Natural killer cell (primary cell): Measurements from ENCODE around the gene ID3. TPM values are rescaled to one million over a fixed set of nuclear protein-coding genes. Genes with fewer than 3 reads are reported as not detected.

Experiments used
- ATAC-seq, 3 donors: fragments of 150-1000 bp in 2 of 3; fragments of 200-7000 bp in 1 of 3; cut with Tn5 transposase; 1 replicate in 1 of 3; 2 replicates in 2 of 3; pipeline ENCODE4 v1.10.0; 2021; ENCODE audit warnings: mild to moderate bottlenecking in 2 of 3, moderate library complexity in 2 of 3
- DNase-seq, 2 donors: peaks; one replicate each; pipeline versions ENCODE4 v3.0.0 to v3.0.0-alpha.2; 2013 to 2021; ENCODE audit warnings: mixed read lengths in 1 of 2
- H3K27ac ChIP-seq: one replicate; pipeline ENCODE4 v1.5.1; 2013; ENCODE audit warnings: mild to moderate bottlenecking, low read length
- H3K27me3 ChIP-seq: one replicate; pipeline ENCODE4 v1.6.1; 2013; ENCODE audit warnings: low read length; ENCODE audit not compliant: control insufficient read depth, insufficient read depth
- H3K36me3 ChIP-seq: one replicate; pipeline ENCODE4 v1.6.1; 2013; ENCODE audit warnings: low read length; ENCODE audit not compliant: control insufficient read depth, insufficient read depth
- H3K4me1 ChIP-seq: one replicate; pipeline ENCODE4 v1.6.1; 2013; ENCODE audit warnings: low read length; ENCODE audit not compliant: control insufficient read depth, insufficient read depth
- H3K4me3 ChIP-seq: one replicate; pipeline ENCODE4 v1.5.1; 2013; ENCODE audit warnings: low read length
- H3K9me3 ChIP-seq: one replicate; pipeline ENCODE4 v1.6.1; 2013; ENCODE audit warnings: low read length; ENCODE audit not compliant: control insufficient read depth, insufficient read depth
- H3K27ac Mint-ChIP-seq, 2 donors: one replicate each; pipeline ENCODE4 v1.8.0; 2022; ENCODE audit warnings: mild to moderate bottlenecking in 2 of 2, mixed read lengths in 2 of 2, moderate library complexity in 1 of 2
- H3K27me3 Mint-ChIP-seq, 2 donors: one replicate each; pipeline ENCODE4 v1.8.0; 2022; ENCODE audit warnings: low read depth in 2 of 2, mixed read lengths in 2 of 2
- H3K36me3 Mint-ChIP-seq: one replicate; pipeline ENCODE4 v1.8.0; 2022; ENCODE audit warnings: mixed read lengths
- H3K4me1 Mint-ChIP-seq, 2 donors: one replicate each; pipeline ENCODE4 v1.8.0; 2022; ENCODE audit warnings: mixed read lengths in 2 of 2
- H3K4me3 Mint-ChIP-seq: one replicate; pipeline ENCODE4 v1.8.0; 2022; ENCODE audit warnings: mild to moderate bottlenecking, moderate library complexity, mixed read lengths
- H3K9me3 Mint-ChIP-seq, 2 donors: one replicate each; pipeline ENCODE4 v1.8.0; 2022; ENCODE audit warnings: mixed read lengths in 2 of 2
- CTCF ChIP-seq: fragments of 200-600 bp; IDR thresholded peaks from one replicate; pipeline ENCODE4 v1.8.0; 2022; ENCODE audit warnings: antibody characterized with exemption
- WGBS: methylation state at CpG from one replicate; pipeline ENCODE4 v1.1.7; 2013; ENCODE audit warnings: missing lambda C conversion rate; ENCODE audit not compliant: insufficient coverage; 5-methylcytosine and 5-hydroxymethylcytosine counted together
- intact Hi-C: fragments of 100-400 bp; cut with micrococcal nuclease; formaldehyde crosslinking; loops from one replicate; pipeline ENCODE4 v1.14.2; 2022
- total RNA-seq, 4 donors: library from RNA; stranded (reverse); fragments of 120-200 nt in 1 of 4; gene quantifications; one replicate each; pipeline versions ENCODE4 v1.2.3 to v1.2.4, GENCODE V29; 2013 to 2022

Gene ID3
- total RNA-seq, 3 donors from 2014 or later (not counting 1 experiment from before 2014, with no cell fraction given): 0.29 to 6.5 (median 2.4) TPM

- WGBS: 46% methylated on average over 2 of the region's 2 CpGs
- H3K9me3 ChIP-seq: no peaks in the 10 kb centered on the region
- ATAC-seq (no peak), DNase-seq (no peak)
- Mint-ChIP-seq H3K27me3 (peaks cover 66 to 71% of the 10 kb centered on the region in 2 donors), H3K4me1 (peaks cover 38 to 45% of the 10 kb centered on the region in 2 donors), H3K36me3 (no peaks in the 10 kb centered on the region), H3K9me3 (no peaks in the 10 kb centered on the region), H3K27ac (no peak overlapping the region), H3K4me3 (no peak overlapping the region)
- H3K4me3 ChIP-seq: no peak overlapping the region
- intact Hi-C loops: no loop called here
- no peak overlapping the region for H3K27ac ChIP-seq
- H3K4me1 ChIP-seq: peaks cover 31% of the 10 kb centered on the region
- H3K27me3 ChIP-seq: peaks cover 23% of the 10 kb centered on the region
- no peaks in the 10 kb centered on the region for H3K36me3 ChIP-seq
- no peak for TF ChIP-seq CTCF
Measured at GRCh38 chr1:23561813-23562100, 2.5 kb upstream of the ID3 start.

- Histone ChIP-seq H3K4me3 (no peak overlapping the region), H3K4me1 (peaks cover 31% of the 10 kb centered on the region), H3K27me3 (peaks cover 23% of the 10 kb centered on the region), H3K36me3 (no peaks in the 10 kb centered on the region), H3K9me3 (no peaks in the 10 kb centered on the region), H3K27ac (no peak overlapping the region)
- no peaks in the 10 kb centered on the region for H3K36me3 Mint-ChIP-seq
- H3K4me1 Mint-ChIP-seq: peaks cover 38 to 45% of the 10 kb centered on the region in 2 donors
- no peak for ATAC-seq
- intact Hi-C loops: no loop called here
- H3K27me3 Mint-ChIP-seq: peaks cover 63 to 67% of the 10 kb centered on the region in 2 donors
- no peak for DNase-seq
- WGBS: 36% methylated on average over 6 of the region's 6 CpGs
- no peak overlapping the region for H3K27ac Mint-ChIP-seq
- H3K4me3 Mint-ChIP-seq: no peak overlapping the region
- H3K9me3 Mint-ChIP-seq: no peaks in the 10 kb centered on the region
- TF ChIP-seq CTCF: no peak
Measured at GRCh38 chr1:23561076-23561812, 1.9 kb upstream of the ID3 start.

GRCh38 chr1:23559985-23560741 lies 862 bp upstream of the ID3 start:
- H3K4me3 ChIP-seq: peak overlapping the region; percentile 79
- WGBS: 14% methylated on average over 5 of the region's 6 CpGs
- peaks cover 18% of the 10 kb centered on the region for H3K27me3 ChIP-seq
- H3K36me3 ChIP-seq: no peaks in the 10 kb centered on the region
- H3K27me3 Mint-ChIP-seq: peaks cover 52 to 56% of the 10 kb centered on the region in 2 donors
- H3K4me1 Mint-ChIP-seq: peaks cover 46 to 52% of the 10 kb centered on the region in 2 donors
- TF ChIP-seq CTCF: no peak
- H3K9me3 ChIP-seq: no peaks in the 10 kb centered on the region
- no peaks in the 10 kb centered on the region for H3K36me3 Mint-ChIP-seq
- ATAC-seq (no peak), DNase-seq (no peak)
- H3K27ac Mint-ChIP-seq: peak overlapping the region in 1 of 2 donors; percentile 68
- H3K27ac ChIP-seq: peak overlapping the region; percentile 39
- H3K4me1 ChIP-seq: peaks cover 36% of the 10 kb centered on the region
- intact Hi-C loops: no loop called here
- H3K9me3 Mint-ChIP-seq: no peaks in the 10 kb centered on the region
- peak overlapping the region; percentile 86 for H3K4me3 Mint-ChIP-seq
